GM23248 (cell line): ENCODE results near the gene LIPT2. TPM values are rescaled to one million over a fixed set of nuclear protein-coding genes. Genes with fewer than 3 reads are reported as not detected.

Experiments
- DNase-seq: peaks from one replicate; pipeline ENCODE4 v3.0.0-alpha.2; 2015
- H2AFZ ChIP-seq: fragments of 200-600 bp; sonication (generic); 2 replicates; pipeline ENCODE4 v1.6.1; 2016; ENCODE audit warnings: antibody characterized with exemption
- H3F3A ChIP-seq: fragments of 200-600 bp; sonication (generic); 2 replicates; pipeline ENCODE4 v1.6.1; 2016; ENCODE audit warnings: mild to moderate bottlenecking, antibody characterized with exemption, mixed run types; ENCODE audit not compliant: insufficient read depth
- H3K27ac ChIP-seq: fragments of 200-600 bp; sonication (generic); 2 replicates; pipeline ENCODE4 v1.5.1; 2016; ENCODE audit warnings: mild to moderate bottlenecking
- H3K27me3 ChIP-seq: fragments of 200-600 bp; sonication (generic); replicated peaks from 2 replicates; pipeline ENCODE4 v1.6.1; 2016; ENCODE audit warnings: mild to moderate bottlenecking; ENCODE audit not compliant: insufficient read depth
- H3K36me3 ChIP-seq: fragments of 200-600 bp; sonication (generic); 2 replicates; pipeline ENCODE4 v1.6.1; 2016; ENCODE audit warnings: low read depth, mild to moderate bottlenecking
- H3K4me1 ChIP-seq: fragments of 200-600 bp; sonication (generic); 2 replicates; pipeline ENCODE4 v1.6.1; 2016; ENCODE audit warnings: mild to moderate bottlenecking; ENCODE audit not compliant: insufficient read depth
- H3K4me2 ChIP-seq: fragments of 200-600 bp; sonication (generic); one replicate; pipeline ENCODE4 v1.6.1; 2016; ENCODE audit warnings: mild to moderate bottlenecking; ENCODE audit not compliant: unreplicated experiment
- H3K4me3 ChIP-seq: fragments of 200-600 bp; sonication (generic); 2 replicates; pipeline ENCODE4 v1.5.1; 2016; ENCODE audit warnings: mild to moderate bottlenecking
- H3K79me2 ChIP-seq: fragments of 200-600 bp; sonication (generic); 2 replicates; pipeline ENCODE4 v1.6.1; 2016; ENCODE audit warnings: mild to moderate bottlenecking; ENCODE audit not compliant: insufficient read depth
- H3K9ac ChIP-seq: fragments of 200-600 bp; sonication (generic); 2 replicates; pipeline ENCODE4 v1.6.1; 2016; ENCODE audit warnings: mild to moderate bottlenecking
- H3K9me2 ChIP-seq: fragments of 200-600 bp; sonication (generic); 2 replicates; pipeline ENCODE4 v1.6.1; 2016; ENCODE audit warnings: mixed run types, mild to moderate bottlenecking, moderate library complexity; ENCODE audit not compliant: insufficient read depth
- H3K9me3 ChIP-seq: fragments of 200-600 bp; sonication (generic); one replicate; pipeline ENCODE4 v1.6.1; 2017; ENCODE audit warnings: low read depth
- H4K20me1 ChIP-seq: fragments of 200-600 bp; sonication (generic); 2 replicates; pipeline ENCODE4 v1.6.0; 2016; ENCODE audit not compliant: insufficient read depth
- EZH2 ChIP-seq: fragments of 200-600 bp; sonication (generic); IDR thresholded peaks from 2 replicates; pipeline ENCODE4 v1.6.1; 2018; ENCODE audit warnings: antibody characterized with exemption, mild to moderate bottlenecking; ENCODE audit not compliant: insufficient read depth, poor library complexity, severe bottlenecking
- EZH2phosphoT487 ChIP-seq: fragments of 200-600 bp; sonication (generic); IDR thresholded peaks from 2 replicates; pipeline ENCODE4 v1.6.1; 2018; ENCODE audit warnings: antibody characterized with exemption, moderate library complexity, mild to moderate bottlenecking, low read depth; ENCODE audit not compliant: insufficient read depth
- WGBS, 2 experiments: methylation state at CpG; one replicate each; pipeline ENCODE4 v1.1.6; 2015 to 2017; ENCODE audit warnings: low lambda C conversion rate in 2 of 2, low coverage in 1 of 2; ENCODE audit errors: missing lambda C conversion rate in 2 of 2; 5-methylcytosine and 5-hydroxymethylcytosine counted together
- in situ Hi-C: fragments of 300-500 bp; cut with MboI; formaldehyde crosslinking; loops from 2 replicates; pipeline ENCODE4 v1.15.0; 2020
- polyA plus RNA-seq: library from polyadenylated mRNA; unstranded; fragments of >200 nt; fragmentation: Nextera tagmentation; extraction: Ambion mirVana; gene quantifications from 2 replicates; pipeline ENCODE4 v1.2.1, GENCODE V29; 2016
- total RNA-seq: library from RNA; depleted of rRNA; stranded (reverse); fragments of >200 nt; shearing (Covaris generic); gene quantifications from 2 replicates; pipeline ENCODE4 v1.2.3, GENCODE V29; 2014

LIPT2 gene
- total and polyA plus RNA-seq, 2 experiments from 2014 or later, result 1.5 to 2.1 TPM

DNA sequence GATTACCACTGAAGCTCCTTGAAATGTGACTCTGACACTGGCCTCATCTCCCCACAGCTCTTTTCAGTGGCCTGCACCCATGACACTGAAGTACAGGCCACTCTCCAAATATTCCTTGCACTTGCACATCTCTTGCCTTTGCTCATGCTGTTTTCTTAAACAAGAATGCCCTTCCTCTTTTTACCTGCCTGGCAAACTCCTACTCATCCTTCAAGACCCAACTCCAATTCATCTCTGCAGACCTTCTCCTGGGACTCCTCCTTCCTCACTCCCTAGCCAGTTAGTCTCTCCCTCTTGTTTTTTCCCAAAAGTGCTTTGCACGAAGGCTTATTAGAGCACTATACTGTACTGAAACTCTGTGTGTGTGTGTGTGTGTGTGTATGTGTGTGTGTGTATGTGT, 28.8 kb downstream of the LIPT2 start:
- no peaks in the 10 kb centered on the region for H3K79me2 ChIP-seq
- WGBS, 2 experiments, result 93 to 95% methylated on average over 1 of the region's 1 CpG
- no peak overlapping the region for H3K9ac ChIP-seq
- no peaks in the 10 kb centered on the region for H3F3A ChIP-seq
- no peaks in the 10 kb centered on the region for H3K36me3 ChIP-seq
- DNase-seq, result no peak
- no peak overlapping the region for H3K4me3 ChIP-seq
- H3K4me1 ChIP-seq, result peaks cover 11% of the 10 kb centered on the region; the same call in 1 of the 2 replicates
- no peak overlapping the region for H3K4me2 ChIP-seq
- in situ Hi-C loops, result no loop called here
- TF ChIP-seq EZH2 (no peak), EZH2phosphoT487 (no peak)
- H4K20me1 ChIP-seq, result no peaks in the 10 kb centered on the region
- H3K27ac ChIP-seq, result no peak overlapping the region
- H3K9me2 ChIP-seq, result no peaks in the 10 kb centered on the region
- no peak overlapping the region for H2AFZ ChIP-seq
- no peaks in the 10 kb centered on the region for H3K9me3 ChIP-seq
- H3K27me3 ChIP-seq, result peaks cover 9% of the 10 kb centered on the region; the same call in 1 of the 2 replicates

DNA sequence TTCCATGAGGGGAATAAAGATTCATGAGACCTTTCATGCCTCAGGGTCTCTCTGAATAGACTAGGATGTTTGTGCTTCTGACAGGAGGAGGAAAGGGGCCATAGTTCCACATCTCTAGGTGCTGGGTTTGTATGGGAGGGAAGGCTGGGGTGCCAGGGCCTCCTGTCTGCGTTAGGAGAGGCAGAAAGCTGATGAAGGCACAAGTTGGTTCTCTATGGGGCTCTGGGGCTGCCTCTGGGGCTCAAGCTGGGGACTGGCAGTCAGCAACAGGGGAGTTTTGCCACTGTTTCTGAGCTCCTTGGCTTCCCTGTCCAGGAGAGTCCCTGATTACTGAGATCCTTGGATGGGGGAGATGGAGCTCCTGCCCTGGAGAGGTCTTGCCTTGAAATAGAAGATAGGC, 30.3 kb downstream of the LIPT2 start:
- H3K36me3 ChIP-seq, result no peaks in the 10 kb centered on the region
- H3K27ac ChIP-seq, result no peak overlapping the region
- no peak for DNase-seq
- no peak overlapping the region for H3K4me2 ChIP-seq
- H3K9ac ChIP-seq, result no peak overlapping the region
- no peaks in the 10 kb centered on the region for H3K9me2 ChIP-seq
- H3K27me3 ChIP-seq, result peaks cover 3% of the 10 kb centered on the region; the same call in 1 of the 2 replicates
- no peaks in the 10 kb centered on the region for H3K9me3 ChIP-seq
- 64 to 67% methylated on average over 1 of the region's 1 CpG for WGBS, 2 experiments
- no peaks in the 10 kb centered on the region for H3F3A ChIP-seq
- in situ Hi-C loops, result no loop called here
- no peaks in the 10 kb centered on the region for H4K20me1 ChIP-seq
- H3K4me1 ChIP-seq, result peaks cover 11% of the 10 kb centered on the region; the same call in 1 of the 2 replicates
- no peak overlapping the region for H3K4me3 ChIP-seq
- H3K79me2 ChIP-seq, result no peaks in the 10 kb centered on the region
- TF ChIP-seq EZH2phosphoT487 (no peak), EZH2 (no peak)
- no peak overlapping the region for H2AFZ ChIP-seq

- H3K4me3 ChIP-seq, result no peak overlapping the region
- no peaks in the 10 kb centered on the region for H3K79me2 ChIP-seq
- no peaks in the 10 kb centered on the region for H3F3A ChIP-seq
- H3K27me3 ChIP-seq, result no peaks in the 10 kb centered on the region
- no peaks in the 10 kb centered on the region for H3K9me2 ChIP-seq
- H3K9ac ChIP-seq, result no peak overlapping the region
- no peaks in the 10 kb centered on the region for H4K20me1 ChIP-seq
- TF ChIP-seq EZH2, result no peak
- no peak for TF ChIP-seq EZH2phosphoT487
- WGBS, 2 experiments, result 66 to 69% methylated on average over 5 of the region's 5 CpGs
- DNase-seq, result no peak
- in situ Hi-C loops, result no loop called here
- H3K4me1 ChIP-seq, result peaks cover 11% of the 10 kb centered on the region; the same call in 1 of the 2 replicates
- no peaks in the 10 kb centered on the region for H3K9me3 ChIP-seq
- H2AFZ ChIP-seq, result no peak overlapping the region
- H3K27ac ChIP-seq, result no peak overlapping the region
- H3K4me2 ChIP-seq, result no peak overlapping the region
- no peaks in the 10 kb centered on the region for H3K36me3 ChIP-seq
Observed at GRCh38 chr11:74462631-74463030, 30.9 kb downstream of the LIPT2 start.

DNA sequence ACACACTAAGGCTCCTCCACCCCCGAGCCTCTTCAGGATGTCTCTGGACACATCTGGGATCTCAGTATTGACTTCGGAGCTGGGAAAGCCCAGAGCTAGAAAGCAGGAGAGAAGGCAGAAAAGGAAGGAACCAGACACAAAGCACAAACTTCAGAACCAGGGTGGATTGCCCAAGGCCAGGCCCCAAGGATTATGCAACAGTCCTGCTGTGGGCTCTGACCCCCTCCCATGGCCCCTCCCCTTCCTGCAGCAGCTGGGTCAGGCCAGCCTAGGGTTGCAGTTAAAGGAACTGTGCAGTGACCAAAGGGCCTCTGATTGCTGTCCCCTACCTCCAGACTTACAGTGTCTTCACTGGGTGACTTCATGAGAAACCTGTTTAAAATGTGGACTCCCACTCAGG, 31.5 kb downstream of the LIPT2 start:
- DNase-seq, result peak; percentile 18
- peak overlapping the region; percentile 48; the same call in 1 of the 2 replicates for H2AFZ ChIP-seq
- no peaks in the 10 kb centered on the region for H3F3A ChIP-seq
- H3K27me3 ChIP-seq, result no peaks in the 10 kb centered on the region
- H3K4me2 ChIP-seq, result no peak overlapping the region
- peaks cover 11% of the 10 kb centered on the region; the same call in 1 of the 2 replicates for H3K4me1 ChIP-seq
- H3K4me3 ChIP-seq, result no peak overlapping the region
- H3K9ac ChIP-seq, result no peak overlapping the region
- WGBS, 2 experiments, result 63 to 75% methylated on average over 2 of the region's 2 CpGs
- TF ChIP-seq EZH2 (no peak), EZH2phosphoT487 (no peak)
- no peaks in the 10 kb centered on the region for H3K79me2 ChIP-seq
- in situ Hi-C loops, result no loop called here
- H3K9me3 ChIP-seq, result no peaks in the 10 kb centered on the region
- no peaks in the 10 kb centered on the region for H3K9me2 ChIP-seq
- H3K36me3 ChIP-seq, result no peaks in the 10 kb centered on the region
- no peaks in the 10 kb centered on the region for H4K20me1 ChIP-seq
- H3K27ac ChIP-seq, result no peak overlapping the region
